GM19351 (cell line): ENCODE data around the gene HOXC12.

ENCODE experiments used
- ATAC-seq: cut with Tn5 transposase; IDR thresholded peaks from one replicate; pipeline ENCODE4 v1.9.1; 2021; ENCODE audit warnings: mild to moderate bottlenecking, moderate library complexity; ENCODE audit not compliant: unreplicated experiment

Gene HOXC12

GRCh38 chr12:53995002-53995377 lies 40.3 kb downstream of the HOXC12 start:
- no peak for ATAC-seq

- ATAC-seq: no peak
These were observed 40.9 kb downstream of the HOXC12 start for GRCh38 chr12:53995378-53996239.

- ATAC-seq: no peak
These were observed 41.8 kb downstream of the HOXC12 start for GRCh38 chr12:53996240-53997203.

- ATAC-seq: no peak
These were observed 42.8 kb downstream of the HOXC12 start for GRCh38 chr12:53997204-53998109.

- no peak for ATAC-seq
These were observed 43.6 kb downstream of the HOXC12 start for GRCh38 chr12:53998110-53998899.

- no peak for ATAC-seq
These were observed 44.2 kb downstream of the HOXC12 start for GRCh38 chr12:53998900-53999236.

GRCh38 chr12:53999559-54000115 lies 44.9 kb downstream of the HOXC12 start:
- ATAC-seq: no peak

GRCh38 chr12:54000116-54001114 lies 45.7 kb downstream of the HOXC12 start, which contains the start of gene HOXC9:
Gene HOXC9 (plus strand): TSS chr12:54000161. CDS start chr12:54000189, 28 bp downstream.
- ATAC-seq: no peak

GRCh38 chr12:54001283-54002187 lies 46.8 kb downstream of the HOXC12 start:
- no peak for ATAC-seq

- ATAC-seq: no peak
These were observed 47.7 kb downstream of the HOXC12 start for GRCh38 chr12:54002278-54002914.

- ATAC-seq: no peak
These were observed 48.2 kb downstream of the HOXC12 start for GRCh38 chr12:54002915-54003389.

GRCh38 chr12:54003625-54004024 lies 48.9 kb downstream of the HOXC12 start:
- no peak for ATAC-seq

GRCh38 chr12:54004063-54004840 lies 49.5 kb downstream of the HOXC12 start:
- ATAC-seq: no peak

- no peak for ATAC-seq
These were observed 50.3 kb downstream of the HOXC12 start for GRCh38 chr12:54004841-54005530.

- no peak for ATAC-seq
These were observed 50.8 kb downstream of the HOXC12 start for GRCh38 chr12:54005531-54005852.
